ENCODE measurements around the gene GRB2.
"Not testable (repeated sequence)": the region's sequence is repeated elsewhere in the genome, so short reads cannot be mapped to it uniquely, and the experiment has no call there.

DNA sequence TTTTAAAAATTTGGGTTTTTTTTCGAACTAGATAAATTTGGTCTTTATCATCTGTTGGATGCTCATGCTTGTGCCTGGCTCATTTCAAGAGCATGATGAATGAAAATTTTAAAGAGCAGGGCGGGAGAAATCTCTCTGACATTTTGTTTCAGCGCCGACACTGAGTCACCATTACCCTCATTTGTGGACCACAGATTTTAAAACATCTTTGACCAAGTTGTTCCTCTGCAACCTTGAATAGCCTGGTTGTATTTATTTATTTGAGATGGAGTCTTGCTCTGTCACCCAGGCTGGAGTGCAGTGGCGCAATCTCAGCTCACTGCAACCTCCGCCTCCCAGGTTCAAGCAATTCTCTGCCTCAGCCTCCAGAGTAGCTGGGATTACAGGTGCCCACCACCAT, 29.0 kb upstream of the GRB2 start:
- TF ChIP-seq, protein P1, sequence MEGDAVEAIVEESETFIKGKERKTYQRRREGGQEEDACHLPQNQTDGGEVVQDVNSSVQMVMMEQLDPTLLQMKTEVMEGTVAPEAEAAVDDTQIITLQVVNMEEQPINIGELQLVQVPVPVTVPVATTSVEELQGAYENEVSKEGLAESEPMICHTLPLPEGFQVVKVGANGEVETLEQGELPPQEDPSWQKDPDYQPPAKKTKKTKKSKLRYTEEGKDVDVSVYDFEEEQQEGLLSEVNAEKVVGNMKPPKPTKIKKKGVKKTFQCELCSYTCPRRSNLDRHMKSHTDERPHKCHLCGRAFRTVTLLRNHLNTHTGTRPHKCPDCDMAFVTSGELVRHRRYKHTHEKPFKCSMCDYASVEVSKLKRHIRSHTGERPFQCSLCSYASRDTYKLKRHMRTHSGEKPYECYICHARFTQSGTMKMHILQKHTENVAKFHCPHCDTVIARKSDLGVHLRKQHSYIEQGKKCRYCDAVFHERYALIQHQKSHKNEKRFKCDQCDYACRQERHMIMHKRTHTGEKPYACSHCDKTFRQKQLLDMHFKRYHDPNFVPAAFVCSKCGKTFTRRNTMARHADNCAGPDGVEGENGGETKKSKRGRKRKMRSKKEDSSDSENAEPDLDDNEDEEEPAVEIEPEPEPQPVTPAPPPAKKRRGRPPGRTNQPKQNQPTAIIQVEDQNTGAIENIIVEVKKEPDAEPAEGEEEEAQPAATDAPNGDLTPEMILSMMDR (conservative IDR thresholded peaks at IDR 0.05; ENCODE audit: low read depth, low read length) = not testable (repeated sequence)
- TF ChIP-seq EZH2 (IDR thresholded peaks at IDR 0.05; ENCODE audit: borderline replicate concordance, low read depth, low read length, poor library complexity, severe bottlenecking) = not testable (repeated sequence)

All from A673 (cell line).